ENCODE results near the gene VEGFC.

The VEGFC gene, protein sequence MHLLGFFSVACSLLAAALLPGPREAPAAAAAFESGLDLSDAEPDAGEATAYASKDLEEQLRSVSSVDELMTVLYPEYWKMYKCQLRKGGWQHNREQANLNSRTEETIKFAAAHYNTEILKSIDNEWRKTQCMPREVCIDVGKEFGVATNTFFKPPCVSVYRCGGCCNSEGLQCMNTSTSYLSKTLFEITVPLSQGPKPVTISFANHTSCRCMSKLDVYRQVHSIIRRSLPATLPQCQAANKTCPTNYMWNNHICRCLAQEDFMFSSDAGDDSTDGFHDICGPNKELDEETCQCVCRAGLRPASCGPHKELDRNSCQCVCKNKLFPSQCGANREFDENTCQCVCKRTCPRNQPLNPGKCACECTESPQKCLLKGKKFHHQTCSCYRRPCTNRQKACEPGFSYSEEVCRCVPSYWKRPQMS

DNA sequence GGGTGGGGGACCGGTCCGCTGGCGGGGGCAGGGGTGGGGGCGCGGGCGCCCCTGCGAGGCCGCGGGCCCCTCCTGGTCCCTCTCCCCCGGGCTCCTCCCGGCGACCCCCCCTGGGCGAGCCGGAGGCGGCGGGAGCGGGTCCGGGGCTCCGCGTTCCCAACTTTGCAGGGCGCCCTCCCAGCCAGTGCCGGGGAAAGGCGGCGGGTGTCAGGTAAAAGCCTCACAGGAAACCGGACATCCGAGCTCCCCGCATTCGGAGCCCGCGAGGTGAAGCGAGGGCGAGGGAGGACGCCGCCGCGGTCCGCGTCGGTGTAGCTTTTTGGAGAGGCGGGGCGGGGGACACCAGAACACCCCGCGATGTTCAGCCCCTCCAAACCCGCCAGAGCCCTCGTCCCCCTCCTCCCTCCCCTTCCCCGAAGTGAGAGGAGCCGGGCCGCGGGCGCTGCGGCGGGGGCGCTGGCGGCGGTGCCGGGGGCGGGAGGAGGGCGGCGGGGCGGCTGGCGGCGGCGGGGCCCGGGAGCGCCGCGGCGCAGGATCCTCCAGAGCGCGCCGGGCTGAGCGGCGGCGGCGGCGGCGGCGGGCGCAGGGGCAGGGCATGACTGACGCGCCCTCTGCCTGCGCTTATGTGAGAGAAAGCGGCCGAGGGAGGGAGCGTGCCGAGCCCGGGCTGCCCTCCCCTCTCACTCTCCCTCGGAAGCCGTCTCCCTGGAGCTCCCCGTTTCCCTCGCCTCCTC, at the start of gene VEGFC:
Gene VEGFC (minus strand): TSS at position 597 of the 734 bp plus-strand sequence. CDS start 611 bp downstream, outside the sequence.
- DNase-seq: peak; percentile 71

DNA sequence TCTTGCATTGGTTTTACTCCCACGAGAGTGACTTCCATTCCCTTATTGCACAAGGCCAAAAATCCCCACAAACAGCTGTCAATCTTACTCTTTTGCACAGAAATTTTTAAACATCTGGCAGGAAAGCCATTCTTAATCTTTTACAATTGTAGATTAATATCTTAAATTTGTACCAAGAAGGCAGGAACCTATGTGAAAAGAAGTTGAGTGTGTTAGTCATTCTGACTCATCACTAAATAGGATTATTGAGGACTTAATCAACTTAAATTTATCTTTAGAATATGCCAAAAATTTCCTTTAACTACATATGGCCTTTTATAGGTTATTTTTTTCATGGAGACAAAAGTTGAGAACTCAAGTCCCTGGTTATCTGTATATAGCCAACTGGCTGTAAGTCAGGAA, 49.0 kb upstream of the VEGFC start:
- no peak for DNase-seq

DNA sequence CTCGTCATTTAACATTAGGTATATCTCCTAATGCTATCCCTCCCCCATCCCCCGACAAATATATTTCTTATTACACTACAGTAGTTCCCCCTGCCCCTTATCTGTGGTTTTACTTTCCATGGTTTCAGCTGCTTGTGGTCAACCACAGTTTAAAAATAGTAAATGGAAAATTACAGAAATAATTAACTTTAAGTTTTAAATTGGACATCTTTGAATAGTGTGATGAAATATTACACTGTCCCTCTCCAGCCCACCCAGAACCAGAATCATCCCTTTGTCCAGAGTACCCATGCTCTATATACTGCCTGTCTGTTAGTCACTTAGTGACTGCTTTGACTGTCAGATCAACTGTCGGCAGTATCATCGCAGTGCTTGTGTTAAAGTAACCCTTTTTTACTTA, 47.4 kb upstream of the VEGFC start:
- DNase-seq: no peak

DNA sequence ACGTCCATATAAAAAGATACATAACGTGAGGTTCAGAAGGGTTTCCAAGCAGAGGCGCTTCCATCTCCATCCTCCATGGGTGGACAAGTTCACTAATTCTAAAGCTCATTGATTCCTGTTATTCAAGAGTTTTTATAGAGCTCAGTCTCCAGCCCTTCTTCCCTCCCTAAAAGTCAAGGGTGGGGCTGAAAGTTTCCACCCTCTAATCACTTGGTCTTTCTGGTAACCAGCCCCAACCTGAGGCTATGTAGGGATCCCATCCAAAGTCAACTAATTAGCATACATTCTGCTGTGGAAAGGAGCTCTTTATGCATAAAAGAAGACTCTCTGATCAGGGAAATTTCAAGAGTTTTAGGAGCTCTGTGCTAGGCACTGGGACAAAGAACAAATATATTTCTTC, 46.9 kb upstream of the VEGFC start:
- no peak for DNase-seq

DNA sequence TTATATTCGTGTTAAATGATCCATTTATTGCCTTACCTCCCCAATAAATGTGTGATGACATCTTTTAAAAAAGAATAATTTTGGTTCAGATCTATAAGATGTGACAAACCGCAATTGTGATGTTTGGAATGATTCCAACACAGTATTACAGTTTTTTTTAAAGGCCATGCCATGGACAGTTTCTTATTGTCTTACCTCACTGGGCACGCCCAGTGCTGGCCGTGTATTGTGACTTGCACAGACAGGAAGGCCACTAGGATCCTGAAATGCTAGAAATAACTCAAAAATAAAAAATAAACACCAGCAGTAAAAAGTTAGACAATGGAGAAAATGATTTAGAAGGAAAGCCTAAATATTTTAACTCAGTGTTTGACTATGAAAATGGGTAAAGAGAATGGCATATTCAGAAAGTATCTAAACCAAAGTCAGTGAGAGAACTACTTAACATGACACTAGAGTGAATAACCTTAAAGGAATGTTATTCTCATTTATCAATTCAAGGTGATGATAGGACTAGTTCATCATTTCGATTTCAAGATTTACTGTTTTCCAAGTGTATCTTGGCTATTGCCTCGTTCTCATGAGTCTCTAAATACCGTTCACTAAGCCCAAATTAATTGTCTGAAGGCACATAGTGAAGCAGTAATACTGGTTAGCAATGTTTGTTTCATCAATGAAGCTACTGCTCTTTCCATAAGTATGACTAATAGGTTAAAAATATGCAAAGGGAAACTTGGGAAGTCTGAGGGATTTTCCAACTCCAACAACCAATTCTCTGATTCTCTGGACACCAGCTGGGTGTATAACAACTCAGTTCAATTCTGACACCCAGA, 46.1 kb upstream of the VEGFC start:
- no peak for DNase-seq

DNA sequence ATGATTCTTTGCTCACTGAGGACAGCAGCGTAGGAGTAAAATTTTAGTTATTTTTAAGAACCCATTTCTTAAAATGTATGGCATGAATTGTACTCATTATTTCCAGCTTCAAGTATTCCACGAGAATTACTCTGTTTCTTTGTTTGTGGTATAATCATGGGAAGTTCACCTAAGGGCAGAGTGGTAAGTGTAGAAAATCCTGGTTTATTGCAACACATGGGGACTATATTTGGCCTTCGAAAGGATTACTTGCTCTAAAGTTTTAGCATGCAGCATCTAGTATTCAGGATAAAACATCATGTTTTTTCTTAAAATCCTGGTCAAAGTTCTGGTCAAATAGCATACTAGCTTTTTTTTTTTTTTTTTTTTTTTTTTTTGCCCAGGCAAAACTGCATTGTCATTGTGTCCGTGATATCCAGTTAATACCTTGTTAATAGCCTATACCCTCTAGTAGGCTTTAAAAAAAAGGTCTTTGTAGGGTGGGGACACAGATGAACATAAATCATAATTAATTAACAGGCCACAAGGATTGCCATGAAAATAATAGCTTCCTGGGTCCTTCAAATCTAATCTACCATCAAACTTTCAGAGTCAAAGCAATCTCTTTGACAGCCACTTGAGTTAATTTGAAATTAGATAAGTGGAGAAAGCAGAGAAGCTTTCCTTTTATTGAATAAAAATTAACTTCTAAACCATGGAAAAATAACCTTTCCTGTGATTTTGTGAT, 44.6 kb upstream of the VEGFC start:
- DNase-seq: peak; percentile 3

DNA sequence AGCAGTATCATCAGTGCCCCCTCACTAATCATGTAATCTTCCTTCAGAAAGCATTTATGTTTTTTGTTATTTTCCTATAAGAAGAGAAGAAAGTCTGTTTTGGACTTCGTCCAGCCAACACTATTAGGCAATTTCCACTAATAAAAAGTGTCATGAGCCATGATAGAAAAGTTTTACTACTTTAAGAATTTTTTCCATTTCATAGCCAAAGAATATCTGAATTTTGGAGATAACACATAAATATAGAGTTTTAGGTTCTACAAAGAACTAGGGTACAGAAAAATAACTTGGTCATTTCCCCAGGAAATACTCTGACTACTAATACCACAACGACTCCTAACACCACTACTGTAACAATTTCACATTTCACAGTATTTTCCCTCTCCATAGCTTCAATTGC, 41.8 kb upstream of the VEGFC start:
- no peak for DNase-seq

DNA sequence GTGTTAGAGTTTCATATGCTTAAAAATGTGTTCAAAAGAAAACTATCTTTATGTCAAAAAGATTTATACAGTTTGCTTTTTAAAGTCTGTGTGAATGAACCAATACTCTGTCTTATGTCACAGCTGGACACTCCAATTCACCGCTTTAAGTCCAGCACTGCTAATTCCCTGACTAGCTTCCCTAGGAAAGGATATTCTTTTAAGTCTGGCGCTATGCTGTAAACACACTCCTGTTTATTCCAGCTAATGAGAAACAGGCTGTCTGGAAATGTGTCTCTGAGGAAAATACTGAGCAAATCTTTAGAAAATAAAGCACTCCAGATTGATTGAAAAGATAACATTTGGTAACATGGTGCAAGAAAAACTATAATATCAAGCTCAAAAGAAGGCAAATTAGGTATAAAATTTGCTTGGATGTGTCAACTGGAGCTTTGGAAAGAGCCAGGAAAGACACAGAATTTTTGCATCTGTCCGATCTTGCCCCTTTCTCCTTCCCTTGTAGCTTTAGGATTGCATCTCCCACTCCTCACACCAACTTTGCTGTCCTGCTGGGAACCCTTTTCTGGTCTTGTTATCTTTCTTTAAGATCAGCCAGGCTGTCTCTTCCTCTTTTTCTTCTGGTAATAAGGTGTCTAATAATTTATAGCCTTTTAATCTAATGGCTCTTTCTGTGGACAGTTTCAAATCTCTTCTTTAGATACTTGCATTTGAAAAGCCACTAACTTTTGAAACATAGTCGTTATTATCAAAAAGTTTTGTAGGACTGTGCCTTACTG, 40.9 kb upstream of the VEGFC start:
- no peak for DNase-seq

DNA sequence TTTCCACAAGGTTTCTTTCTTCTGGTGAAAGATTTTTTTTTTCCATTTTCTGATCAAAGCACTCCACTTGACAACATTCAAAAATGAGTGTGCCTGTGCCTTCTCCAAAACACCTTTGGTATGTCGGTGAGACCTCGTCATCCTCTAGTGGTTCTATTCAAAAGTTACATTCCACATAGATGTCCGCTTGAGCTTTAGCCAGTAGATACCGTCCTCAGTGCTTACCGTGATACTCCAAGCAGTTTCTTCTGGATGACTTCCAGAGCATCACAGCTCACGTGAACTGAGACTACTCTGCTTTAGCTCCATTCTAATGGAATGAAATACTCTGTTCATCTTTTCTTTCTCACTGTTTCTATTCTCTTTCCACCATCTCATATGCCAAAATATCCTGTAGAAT, 38.2 kb upstream of the VEGFC start:
- no peak for DNase-seq

DNA sequence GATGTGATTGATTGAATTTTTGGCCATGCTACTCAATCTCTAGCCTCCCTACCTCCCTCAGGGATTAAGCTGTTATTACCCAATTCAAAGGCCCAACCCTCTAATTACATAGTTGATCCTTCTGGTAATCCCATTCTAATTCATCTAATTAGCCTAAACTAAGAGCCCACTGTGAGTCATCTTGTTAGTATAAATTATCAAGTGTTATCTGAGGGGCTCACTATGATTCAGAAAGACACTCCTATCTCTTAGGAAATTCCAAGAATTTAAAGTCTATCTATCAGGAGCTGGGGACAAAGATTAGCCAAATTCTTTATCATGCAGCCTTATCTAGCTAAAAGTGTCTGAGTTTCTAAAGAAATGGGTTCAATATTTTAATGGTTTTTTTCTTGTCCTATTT, 32.9 kb upstream of the VEGFC start:
- DNase-seq: peak; percentile 23

DNA sequence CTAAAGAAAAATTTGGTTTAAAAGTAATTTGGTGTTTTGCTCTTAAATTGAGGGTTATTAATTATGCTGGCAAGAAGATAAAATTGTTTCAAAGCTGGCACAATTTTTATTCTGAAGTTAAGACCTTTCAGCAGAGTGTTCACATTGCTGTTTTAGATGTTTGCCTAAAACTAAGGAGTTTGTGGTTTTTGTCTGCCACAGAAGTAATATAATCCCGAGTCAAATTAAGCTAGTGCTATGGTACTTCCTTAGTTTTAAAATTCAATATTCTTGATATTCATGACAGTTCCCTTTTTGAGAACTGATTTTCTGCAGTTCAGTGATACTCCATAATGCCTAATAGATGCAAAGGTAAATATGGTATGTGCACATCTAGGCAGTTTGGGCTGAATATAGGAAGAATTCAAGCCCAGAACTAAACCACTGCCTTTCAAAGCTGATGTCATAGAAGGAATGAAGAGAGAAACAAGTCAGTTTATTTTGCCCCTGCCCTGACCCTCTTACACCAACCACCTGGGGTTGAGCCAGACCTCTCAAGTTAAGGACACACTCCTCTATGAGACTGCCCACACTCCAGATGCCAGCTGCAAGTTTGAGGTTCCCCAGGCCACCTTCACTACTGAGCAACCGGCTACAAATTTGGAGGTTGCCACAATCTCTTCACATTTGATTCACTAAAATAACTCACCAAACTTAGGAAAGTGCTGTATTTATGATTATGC, 32.1 kb upstream of the VEGFC start:
- DNase-seq: no peak

DNA sequence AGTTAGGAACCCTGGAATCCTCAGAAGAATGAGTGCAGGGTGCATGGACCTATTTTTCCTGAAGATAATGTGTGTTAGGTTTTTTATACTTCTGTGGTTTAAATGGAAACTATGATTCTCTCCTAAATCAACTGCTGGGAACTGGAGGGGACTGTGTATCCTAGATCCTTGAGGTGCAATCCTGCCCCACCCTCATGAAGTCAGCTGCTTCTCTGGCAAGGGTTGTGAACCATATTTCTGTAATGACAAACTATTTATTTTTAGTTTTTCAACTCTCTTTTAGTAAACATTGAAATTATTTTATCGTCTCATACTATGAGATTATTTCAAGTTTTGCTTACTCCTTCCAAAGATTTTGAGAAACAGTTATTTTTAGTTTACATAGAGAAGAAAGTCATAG, 25.8 kb upstream of the VEGFC start:
- DNase-seq: no peak

DNA sequence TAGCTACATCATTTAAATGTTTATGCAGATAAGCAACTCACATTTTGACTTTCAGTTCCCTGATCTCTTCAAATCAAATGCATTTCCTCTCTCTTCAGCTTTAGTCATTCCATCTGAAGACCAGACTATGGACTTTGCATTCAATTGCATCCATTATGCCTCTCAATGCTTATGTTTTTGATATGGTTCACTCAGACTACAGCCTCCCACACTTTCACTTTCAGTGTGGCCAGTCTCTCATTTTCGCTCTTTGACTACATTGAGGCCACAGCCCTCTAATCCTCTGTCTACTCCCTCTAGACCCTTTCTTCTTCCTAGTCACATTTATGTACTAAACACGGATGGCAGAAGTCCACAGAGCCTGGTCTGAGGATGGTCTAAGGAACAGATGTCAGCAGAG, 24.5 kb upstream of the VEGFC start:
- DNase-seq: no peak

DNA sequence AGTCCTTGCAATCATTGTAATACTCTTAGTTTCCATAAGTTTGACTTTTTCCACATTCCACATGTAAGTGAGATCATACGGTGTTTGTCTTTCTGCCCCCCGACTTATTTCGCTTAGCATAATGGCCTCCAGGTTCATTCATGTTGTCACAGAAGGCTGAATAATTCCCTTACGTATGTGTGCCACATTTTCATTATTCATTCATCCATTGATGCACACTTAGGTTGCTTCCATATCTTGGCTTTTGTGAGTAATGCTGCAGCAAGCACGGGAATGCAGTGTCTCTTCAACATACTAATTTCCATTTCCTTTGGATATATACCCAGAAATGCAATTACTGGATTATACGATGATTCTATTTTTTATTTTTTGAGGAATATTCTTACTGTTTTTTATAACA, 22.0 kb upstream of the VEGFC start:
- no peak for DNase-seq

DNA sequence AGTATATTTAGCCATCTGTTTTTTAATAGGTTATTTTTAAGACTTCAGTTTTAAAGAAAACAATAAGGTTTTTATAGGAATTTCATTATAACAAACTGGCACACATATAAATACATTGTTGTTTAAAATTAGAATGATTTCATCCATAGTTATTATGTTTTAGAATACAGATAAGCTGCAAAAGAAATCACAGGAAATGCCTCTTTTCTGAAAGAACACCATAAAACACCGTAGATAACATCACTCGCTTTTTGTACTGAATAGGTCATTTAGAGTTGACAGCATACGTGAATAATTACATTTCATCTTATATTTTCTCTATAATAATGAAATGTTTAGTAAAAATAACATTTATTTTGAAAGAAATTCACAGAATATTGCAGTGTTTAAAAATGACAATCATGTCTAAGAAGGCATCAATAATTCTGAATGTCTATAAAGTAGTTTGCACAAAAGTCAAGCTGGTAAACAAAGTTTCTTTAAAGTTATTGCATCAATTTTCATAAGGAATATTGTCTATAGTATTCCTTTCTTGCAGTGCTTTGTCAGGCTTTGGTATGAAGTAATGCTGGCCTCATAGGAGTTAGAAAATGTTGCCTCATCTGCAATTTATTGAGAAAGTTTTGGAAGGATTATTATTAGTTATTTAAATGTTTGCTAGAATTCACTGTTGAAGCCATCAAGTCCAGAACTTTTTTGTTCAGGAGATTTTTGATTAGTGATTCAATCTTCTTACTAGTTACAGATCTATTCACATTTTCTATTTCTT, 17.9 kb upstream of the VEGFC start:
- DNase-seq: no peak

DNA sequence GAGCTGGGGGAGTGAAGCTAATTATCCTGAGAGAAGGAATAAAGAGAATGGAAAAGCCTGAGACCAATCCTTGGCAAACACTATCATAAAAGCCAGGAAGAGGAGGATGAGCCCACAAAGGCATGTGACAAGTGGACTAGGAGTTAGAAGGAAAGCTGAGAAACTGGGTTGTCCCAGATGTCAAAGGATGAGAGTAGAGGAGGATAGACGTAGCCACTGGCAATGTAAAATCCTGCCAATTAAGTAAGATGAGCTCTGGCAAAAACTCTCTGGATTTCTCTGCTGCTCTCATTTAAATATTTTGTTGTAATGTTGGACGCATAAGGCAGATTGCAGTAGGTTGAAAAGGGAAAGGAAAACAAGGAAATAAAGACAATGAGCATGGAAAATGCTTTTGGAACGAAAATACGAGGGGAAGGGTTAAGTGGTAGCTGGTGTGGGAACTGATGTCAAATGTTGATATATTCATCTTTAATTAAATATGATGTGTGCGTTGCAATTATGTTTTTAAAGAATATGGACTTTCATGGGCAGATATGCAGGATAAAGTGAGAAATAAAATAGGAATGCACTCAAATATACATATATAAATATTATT, 14.2 kb upstream of the VEGFC start:
- no peak for DNase-seq

DNA sequence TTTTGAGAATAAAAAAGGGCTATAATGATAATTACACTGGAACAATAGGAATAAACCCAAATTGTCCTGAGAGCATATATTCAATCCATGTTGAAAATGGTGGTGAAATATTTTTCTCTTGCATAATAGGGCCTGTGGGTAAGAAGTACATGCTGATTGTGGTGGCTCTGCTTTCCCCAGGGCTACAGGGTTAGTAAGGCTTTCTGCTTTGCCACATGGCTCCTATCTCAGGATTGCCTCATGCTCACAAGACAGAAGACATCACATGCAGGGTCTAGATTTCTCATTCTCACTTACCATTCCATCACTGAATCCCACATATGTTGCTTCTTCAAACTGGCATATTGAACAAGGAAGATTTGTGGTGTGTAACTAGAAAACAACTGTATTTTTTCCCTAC, 12.4 kb upstream of the VEGFC start:
- DNase-seq: no peak

DNA sequence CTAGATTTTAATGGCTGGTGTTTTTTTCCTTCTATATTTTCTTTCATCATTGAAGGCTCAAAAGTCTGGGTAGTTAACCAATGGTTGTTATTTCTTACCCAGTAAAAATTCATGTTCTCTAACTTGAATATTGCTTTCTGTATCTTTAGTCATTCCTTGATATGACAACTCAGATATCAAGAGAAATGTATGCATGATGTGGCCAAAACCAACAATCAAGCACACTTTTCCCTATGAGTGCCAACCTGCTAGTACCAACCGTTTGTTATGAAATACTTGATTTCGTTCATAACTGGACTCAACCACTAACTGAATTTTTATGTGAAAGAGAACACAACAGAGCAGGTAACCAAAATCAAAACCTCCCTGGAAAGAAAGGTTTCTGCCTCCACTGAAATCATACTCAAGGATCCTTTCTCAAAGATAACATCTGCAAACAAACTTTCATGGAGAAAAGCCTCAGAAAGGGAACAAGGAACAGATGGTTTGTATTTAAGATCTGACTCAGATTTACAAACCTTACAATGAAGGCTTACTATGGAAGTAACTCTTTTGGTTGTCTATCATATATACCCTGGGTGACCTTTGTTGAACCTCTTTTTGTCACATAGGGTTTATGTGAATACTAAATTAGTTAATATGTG, 8.3 kb upstream of the VEGFC start:
- DNase-seq: no peak

DNA sequence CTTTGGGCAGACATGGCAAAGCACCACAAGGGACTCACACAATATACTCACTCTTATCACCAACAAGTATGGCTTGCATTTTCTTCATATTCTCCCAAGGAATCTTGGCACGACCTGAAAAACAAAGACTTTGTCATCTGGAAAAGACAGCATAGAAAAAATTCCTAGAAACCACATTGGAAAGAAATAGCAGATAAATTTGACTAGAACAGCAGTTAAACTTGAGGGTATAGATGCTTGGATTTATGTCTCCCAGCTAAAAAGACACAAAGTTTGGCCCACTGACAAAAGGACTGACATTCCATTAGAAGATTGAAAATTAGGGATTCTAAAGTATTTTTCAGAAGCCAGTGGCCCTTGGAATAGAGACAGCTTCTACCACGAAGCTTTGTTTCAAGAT, 6.9 kb upstream of the VEGFC start:
- no peak for DNase-seq

DNA sequence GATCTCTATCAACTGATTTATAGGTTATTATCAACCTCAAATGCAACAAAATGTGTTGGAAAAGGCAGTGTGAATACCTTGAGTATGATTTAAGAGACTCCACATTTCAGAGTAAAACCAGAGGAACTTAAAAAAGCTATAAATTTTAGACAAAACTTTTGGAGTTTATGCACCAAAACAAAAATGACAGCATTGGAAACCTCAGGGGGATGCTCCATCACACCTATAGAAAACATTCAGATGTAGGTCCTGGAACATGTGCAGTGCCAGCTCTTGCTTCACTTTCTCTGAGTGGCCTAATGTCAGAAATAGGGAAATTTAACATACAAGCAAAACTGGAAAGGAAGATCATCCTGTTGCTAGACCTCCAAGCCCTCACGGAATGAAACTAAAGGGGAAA, 5.8 kb upstream of the VEGFC start:
- no peak for DNase-seq
